ENCODE data around the gene PATJ.
"Not testable (repeated sequence)": the region's sequence is repeated elsewhere in the genome, so short reads cannot be mapped to it uniquely, and the experiment has no call there.

Gene PATJ

DNA sequence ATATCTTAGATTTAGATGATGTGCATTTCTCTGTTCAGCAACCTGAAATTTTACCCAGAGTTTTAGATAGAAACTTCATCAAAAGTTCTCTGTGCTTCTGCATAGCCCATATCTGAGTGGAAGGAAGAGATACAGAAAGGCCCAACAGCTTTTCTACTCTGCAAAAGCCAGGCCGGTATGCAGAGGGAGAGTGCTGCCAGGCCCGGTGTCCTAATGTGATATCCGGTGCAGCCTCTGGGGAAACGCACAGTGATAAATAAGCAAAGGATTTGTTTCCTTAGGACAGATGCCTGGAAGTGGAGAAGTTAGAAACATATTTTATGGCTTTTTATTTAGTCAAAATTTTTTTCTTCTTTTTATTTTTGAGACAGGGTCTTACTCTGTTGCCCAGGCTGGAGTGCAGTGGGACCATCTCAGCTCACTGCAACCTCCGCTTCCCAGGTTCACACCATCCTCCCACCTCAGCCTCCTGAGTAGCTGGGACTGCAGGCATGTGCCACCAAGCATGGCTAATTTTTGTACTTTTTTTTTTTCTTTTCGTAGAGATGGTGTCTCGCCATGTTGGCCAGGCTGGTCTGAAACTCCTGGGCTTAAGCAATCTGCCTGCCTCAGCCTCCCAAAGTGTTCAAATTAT is 145.8 kb downstream of the PATJ start:
- no peak for DNase-seq

DNA sequence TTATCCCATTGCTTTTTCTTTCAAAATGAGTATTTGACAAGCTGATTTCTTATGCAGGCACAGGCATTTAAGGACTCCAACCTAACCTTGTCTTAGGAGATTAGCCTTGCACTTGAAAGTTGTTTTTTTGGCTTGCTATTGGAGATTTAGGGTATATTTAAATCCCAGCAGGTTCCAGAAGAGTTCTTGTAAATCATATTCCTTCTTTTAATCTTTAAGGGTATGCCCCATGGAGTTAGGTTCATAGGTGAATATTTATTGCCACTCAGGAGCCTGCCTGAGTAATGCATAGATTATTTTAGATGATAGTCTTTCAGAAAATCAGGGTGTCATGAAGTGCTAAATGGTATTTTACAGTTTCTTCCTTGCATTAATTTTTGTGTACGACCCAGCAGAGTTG is 146.5 kb downstream of the PATJ start:
- no peak for DNase-seq

DNA sequence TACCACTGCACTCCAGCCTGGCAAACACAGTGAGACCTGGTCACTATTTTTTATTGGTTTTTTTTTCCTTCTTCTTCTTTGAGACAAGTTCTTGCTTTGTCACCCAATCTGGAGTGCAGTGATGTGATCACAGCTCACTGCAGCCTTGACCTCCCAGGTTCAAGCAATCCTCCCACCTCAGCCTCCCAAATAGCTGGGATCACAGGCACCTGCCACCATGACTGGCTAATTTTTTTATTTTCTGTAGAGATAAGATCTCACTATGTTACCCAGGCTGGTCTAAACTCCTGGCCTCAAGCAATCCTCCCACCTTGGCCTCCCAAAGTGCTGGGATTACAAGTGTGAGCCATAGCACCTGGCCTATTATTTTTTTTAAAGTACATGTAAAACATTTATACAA is 148.2 kb downstream of the PATJ start:
- not testable (repeated sequence) for DNase-seq

DNA sequence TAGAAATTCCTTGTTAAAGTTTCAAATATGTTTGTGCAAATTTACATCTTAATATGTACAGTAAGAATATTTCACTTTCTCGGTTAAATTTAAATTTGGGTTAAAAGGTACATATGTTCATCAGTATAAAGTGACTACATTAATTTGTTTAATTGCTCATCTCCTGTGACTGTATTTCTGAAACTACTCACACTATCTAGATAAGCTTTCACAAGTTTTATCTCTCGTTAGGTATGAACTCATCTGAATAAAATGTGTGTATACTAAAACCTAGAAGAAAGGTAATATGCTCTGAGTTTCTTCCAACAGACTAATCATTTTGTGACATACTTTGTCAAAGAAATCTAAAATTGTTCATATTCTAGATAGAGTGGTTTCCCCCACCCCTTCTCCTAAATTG is 150.7 kb downstream of the PATJ start:
- no peak for DNase-seq

GRCh38 chr1:61894296-61894695 is 152.0 kb downstream of the PATJ start:
- DNase-seq: not testable (repeated sequence)

GRCh38 chr1:61895175-61895574 is 152.9 kb downstream of the PATJ start:
- DNase-seq: no peak

GRCh38 chr1:61898658-61899057 is 156.4 kb downstream of the PATJ start:
- DNase-seq: no peak

DNA sequence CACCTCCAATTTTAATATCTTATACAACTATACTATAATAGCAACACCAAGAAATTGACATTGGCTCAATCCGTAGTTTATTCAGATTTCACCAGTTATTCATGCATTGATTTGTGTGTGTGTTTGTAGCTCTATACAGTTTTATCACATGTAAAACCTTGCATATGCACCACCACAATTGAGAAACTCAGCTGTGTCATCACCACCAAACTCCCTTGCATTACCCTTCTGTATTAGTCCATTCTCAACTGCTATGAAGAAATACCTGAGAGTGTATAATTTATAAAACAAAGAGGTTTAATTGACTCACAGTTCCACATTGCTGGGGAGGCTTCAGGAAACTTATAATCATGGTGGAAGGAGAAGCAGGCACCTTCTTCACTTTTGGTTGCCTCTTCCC is 162.1 kb downstream of the PATJ start:
- no peak for DNase-seq

DNA sequence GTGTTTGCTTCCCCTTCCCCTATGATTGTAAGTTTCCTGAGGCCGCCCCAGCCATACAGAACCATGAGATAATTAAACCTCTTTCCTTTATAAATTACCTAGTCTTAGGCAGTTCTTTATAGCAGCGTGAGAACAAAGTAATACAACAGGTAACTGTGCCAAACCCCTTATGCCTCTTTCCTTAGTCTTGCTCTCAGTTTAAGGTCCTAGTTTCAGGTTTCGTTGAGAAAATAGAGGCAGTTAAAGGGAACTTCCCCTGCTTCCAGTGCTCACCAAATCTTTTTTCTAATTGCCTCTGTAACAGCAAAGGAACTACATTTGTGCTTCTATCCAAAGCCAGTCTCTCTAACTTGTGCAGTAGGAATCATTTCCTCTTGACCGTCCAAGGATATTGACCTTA is 164.8 kb downstream of the PATJ start:
- no peak for DNase-seq

DNA sequence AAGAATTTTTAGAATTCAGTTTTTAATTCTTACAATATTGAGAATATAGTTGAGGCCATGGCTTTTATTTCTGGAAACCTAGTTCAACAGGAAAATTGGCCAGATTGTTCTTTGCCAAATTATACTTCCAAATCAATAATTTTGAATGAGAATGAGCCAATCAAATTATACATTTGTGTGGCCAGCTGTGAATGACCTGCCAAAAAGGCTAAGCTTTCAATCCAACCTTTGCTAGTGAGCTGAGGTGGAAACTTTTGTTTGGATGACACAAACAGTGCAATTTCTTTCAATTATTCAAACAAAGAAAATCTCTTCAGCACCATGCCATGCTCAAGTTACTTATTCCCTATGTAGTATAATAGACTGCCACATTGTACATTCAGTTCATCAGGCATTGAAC is 167.8 kb downstream of the PATJ start:
- DNase-seq: no peak

DNA sequence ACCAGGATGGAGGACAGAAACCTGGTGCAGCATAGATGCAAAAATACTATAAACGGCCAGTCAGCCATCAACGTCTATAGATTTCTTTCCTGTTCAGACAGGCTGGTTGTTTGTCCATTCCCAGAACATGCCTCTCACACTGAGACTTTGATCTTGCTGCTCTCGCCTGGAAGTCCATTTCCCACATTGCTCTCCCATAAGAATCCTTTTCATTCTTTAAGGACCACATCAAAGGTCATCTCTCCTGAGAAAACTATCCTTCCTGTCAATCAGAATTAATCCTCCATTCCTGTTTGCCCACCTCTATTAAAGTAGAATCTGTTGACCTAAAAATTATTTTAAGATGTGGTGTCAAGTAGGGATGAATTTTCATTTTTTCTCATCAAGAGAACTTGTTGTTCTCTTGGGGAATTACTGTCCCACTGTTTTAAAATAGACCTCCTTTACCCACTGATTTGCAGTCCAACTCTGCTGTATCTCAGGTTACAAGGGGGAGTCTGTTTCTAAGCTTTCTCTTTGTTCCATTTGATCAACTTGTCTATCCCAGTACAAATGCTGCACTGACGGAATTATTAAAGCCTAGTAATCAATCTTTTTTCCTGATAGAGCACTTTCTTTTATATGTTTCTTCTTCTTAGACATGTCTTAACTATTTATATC is 172.7 kb downstream of the PATJ start:
- no peak for DNase-seq

DNA sequence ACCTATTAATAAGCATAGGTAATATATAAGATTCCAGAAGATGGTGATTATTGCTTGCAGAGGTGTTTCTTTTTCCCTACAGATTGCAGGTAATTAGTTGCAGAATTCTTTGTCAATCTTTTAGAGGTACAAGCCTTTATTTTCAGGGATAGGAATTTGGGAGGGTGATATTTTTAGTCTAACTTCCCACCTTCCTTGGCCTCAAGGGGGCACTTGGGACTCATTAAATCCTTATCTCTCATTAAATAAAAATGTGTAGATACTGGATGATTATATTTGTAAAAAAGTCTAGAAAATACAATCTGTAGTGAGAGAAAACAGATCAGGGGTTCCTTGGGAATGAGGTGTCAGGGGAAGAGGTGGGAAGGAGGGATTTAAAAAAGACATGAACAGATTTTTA is 179.2 kb downstream of the PATJ start:
- DNase-seq: no peak

DNA sequence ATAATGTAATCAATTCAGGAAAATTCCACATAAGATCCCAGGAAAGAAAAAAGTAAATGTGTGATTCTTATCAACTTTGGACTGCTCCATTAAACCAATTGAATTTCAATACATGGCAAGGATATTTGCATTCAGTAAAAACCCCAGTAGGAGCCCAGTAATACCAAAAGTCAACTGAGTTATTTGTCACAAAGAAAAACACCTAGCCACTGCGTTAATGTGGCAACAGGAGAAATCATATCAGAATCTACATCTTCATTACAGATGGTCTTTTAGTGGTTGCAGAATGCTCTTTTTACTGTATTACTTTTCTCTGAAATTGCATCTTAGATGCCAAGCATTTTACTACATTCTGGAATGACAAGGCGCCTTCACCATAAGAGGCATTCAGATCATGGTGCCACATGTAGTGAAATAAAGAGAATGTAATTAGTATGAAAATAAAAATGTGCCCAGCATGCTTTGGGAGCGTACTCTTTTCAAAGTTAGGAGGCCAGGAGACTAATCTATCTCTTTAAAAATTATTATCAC is 180.7 kb downstream of the PATJ start:
- no peak for DNase-seq

- DNase-seq: no peak
These were observed 183.5 kb downstream of the PATJ start for GRCh38 chr1:61925591-61926298.

- no peak for DNase-seq
These were observed 184.3 kb downstream of the PATJ start for GRCh38 chr1:61926597-61926996.

DNA sequence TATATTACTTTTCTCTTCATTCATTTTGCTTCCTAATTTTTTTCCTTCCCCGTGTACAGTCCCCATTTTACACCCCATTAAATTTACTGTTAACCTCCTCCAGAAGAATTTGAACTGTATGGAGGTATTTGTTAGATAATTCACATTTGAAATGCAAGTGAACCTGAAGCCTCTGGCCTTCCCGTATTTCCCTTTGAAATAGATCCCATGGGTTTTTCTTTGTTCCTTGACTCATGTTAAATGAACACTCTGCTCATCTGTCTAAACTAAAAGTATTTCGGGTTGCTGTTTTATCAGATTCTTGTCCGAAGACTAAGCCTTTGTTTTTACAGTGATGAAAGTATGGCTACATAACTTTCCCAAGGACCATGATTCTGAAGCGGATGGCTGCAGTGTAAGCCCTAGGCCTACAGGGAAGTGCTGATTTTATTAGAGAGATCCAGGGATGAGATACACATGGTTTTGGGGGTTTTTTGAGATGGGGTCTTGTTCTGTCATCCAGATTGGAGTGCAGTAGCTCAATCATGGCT is 187.9 kb downstream of the PATJ start:
- DNase-seq: no peak

DNA sequence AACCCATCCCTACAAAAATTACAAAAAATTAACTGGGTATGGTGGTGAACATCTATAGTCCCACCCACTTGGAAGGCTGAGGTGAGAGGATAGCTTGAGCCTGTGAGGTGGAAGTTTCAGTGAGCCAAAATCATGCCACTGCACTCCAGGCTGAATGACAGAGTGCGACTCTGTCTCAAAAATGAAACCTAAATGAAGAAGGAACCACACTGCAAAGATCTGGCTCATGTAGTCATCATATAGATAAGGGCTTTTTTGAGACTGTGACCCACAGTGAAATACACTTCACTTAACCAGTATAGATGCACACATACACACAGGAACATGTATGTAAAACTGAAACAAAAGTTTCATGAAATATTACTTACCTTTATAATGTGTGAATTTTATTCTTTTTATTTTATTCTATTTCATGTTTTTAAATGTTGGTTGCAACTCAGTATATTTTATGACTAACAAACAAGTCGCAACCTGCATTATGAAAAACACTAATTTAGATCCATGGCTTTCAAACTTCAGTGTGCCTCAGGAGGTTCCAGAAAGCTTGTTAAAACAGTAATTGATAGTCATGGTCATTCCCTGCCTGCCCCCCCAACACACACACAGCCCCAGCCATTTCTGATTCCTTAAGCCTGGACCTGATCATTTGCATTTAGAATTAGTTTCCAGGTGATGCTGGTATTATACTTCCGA is 189.5 kb downstream of the PATJ start:
- no peak for DNase-seq

DNA sequence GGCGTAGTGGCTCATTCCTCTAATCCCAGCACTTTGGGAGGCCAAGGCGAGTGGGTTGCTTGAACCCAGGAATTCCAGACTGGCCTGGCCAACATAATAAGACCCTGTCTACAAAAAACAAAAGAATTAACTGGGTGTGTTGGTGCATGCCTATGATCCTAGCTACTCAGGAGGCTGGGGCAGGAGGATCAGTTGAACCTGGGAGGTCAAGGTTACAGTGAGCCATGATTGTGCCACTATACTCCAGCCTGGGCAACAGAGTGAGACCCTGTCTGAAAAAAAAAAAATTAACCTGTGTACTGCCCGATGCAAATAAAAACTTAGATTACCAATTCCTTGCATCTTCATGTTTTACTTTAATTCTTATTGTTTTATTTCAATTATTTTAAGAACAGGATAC is 193.2 kb downstream of the PATJ start:
- DNase-seq: no peak

DNA sequence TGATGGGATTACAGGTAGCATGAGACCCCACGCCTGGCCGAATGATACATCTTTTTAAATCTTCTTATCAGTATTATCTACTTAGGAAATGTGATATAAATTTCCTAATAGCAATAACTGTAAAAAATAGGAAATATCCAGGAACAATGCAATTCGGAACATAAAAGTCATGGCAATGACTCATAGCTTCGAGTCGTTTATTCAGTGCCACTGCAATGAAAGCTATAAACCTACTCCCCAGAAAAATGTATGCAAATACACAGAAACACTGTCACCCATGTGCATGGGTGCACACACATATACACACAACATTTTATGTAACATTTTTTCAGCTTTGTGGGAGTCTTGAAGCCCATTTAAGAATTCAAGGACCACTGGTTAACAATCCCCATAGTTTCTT is 194.6 kb downstream of the PATJ start:
- no peak for DNase-seq

DNA sequence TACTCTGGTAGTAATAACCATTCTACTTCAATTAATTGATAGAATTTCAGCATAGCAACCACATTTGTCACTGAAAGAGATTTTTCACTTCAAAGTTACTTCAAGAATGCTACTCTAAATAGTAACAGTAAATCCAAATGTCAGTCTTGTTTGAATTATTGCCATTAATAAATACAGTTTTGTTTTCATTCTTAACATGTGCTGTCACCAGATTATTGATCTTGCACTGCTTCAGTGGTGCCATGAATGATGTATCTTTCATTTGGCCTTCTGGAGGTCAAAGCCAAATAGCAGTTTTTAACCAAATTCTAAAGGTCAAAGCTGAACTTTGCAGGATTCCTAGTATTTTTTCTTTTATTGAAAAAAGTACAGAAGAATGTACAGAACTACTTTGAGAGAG is 199.5 kb downstream of the PATJ start:
- DNase-seq: no peak

GRCh38 chr1:61942856-61943255 is 200.6 kb downstream of the PATJ start:
- no peak for DNase-seq

DNA sequence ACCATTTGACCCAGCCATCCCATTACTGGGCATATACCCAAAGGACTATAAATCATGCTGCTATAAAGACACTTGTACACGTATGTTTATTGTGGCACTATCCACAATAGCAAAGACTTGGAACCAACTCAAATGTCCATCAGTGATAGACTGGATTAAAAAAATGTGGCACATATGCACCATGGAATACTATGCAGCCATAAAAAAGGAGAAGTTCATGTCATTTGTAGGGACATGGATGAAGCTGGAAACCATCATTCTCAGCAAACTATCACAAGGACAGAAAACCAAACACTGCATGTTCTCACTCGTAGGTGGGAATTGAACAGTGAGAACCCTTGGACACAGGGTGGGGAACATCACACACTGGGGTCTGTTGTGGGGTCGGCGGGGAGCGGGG is 206.4 kb downstream of the PATJ start:
- not testable (repeated sequence) for DNase-seq

GRCh38 chr1:61950418-61950817 is 208.1 kb downstream of the PATJ start:
- DNase-seq: no peak
